Stimulated activated naive CD8-positive, alpha-beta T cell treated with anti-CD3 and anti-CD28 coated beads, Interleukin-15, amount 100 ng/mL, for 72 hours (primary cell): ENCODE results near the gene COQ8B.
A peak's percentile ranks its signal among the peaks of the same experiment; 100 is the strongest.
"Not testable (repeated sequence)": the region's sequence is repeated elsewhere in the genome, so short reads cannot be mapped to it uniquely, and the experiment has no call there.

Experiments used
- ATAC-seq: fragments of 150-1000 bp; cut with Tn5 transposase; 2 replicates; pipeline ENCODE4 v1.10.0; 2021; ENCODE audit warnings: mild to moderate bottlenecking, moderate library complexity
- DNase-seq, 2 donors: peaks; one replicate each; pipeline ENCODE4 v3.0.0; 2021 to 2022
- H3K27ac Mint-ChIP-seq, 2 donors: one replicate each; pipeline ENCODE4 v1.8.0; 2022; ENCODE audit warnings: mild to moderate bottlenecking in 2 of 2, mixed read lengths in 2 of 2, moderate library complexity in 2 of 2
- H3K27me3 Mint-ChIP-seq: one replicate; pipeline ENCODE4 v1.8.0; 2022; ENCODE audit warnings: mixed read lengths
- H3K4me1 Mint-ChIP-seq: one replicate; pipeline ENCODE4 v1.8.0; 2022; ENCODE audit warnings: mild to moderate bottlenecking, mixed read lengths
- H3K4me3 Mint-ChIP-seq, 2 donors: one replicate each; pipeline ENCODE4 v1.8.0; 2022; ENCODE audit warnings: mild to moderate bottlenecking in 2 of 2, mixed read lengths in 2 of 2, moderate library complexity in 1 of 2
- H3K9me3 Mint-ChIP-seq, 2 donors: one replicate each; pipeline ENCODE4 v1.8.0; 2022; ENCODE audit warnings: mixed read lengths in 2 of 2

COQ8B gene

GRCh38 chr19:40732304-40732703, 15.6 kb upstream of the COQ8B start:
- not testable (repeated sequence) for H3K27me3 Mint-ChIP-seq, H3K9me3 Mint-ChIP-seq, DNase-seq, H3K27ac Mint-ChIP-seq, H3K4me3 Mint-ChIP-seq, ATAC-seq, H3K4me1 Mint-ChIP-seq

GRCh38 chr19:40730065-40730464, 13.4 kb upstream of the COQ8B start:
- H3K4me1 Mint-ChIP-seq, DNase-seq, H3K27me3 Mint-ChIP-seq, H3K9me3 Mint-ChIP-seq, ATAC-seq, H3K27ac Mint-ChIP-seq, H3K4me3 Mint-ChIP-seq: not testable (repeated sequence)

GRCh38 chr19:40726279-40726678, 9.6 kb upstream of the COQ8B start:
- peaks cover 34% of the 10 kb centered on the region for H3K4me1 Mint-ChIP-seq
- peaks cover 0 to 6% of the 10 kb centered on the region in 2 donors for H3K9me3 Mint-ChIP-seq
- H3K27me3 Mint-ChIP-seq: no peaks in the 10 kb centered on the region
- ATAC-seq (no peak), DNase-seq (no peak)
- H3K27ac Mint-ChIP-seq: no peak overlapping the region
- H3K4me3 Mint-ChIP-seq: no peak overlapping the region

- Mint-ChIP-seq H3K4me1 (peaks cover 48% of the 10 kb centered on the region), H3K4me3 (peak overlapping the region in 1 of 2 donors; percentile 7)
- peak; percentile 97 for ATAC-seq
These were observed 8.2 kb upstream of the COQ8B start for GRCh38 chr19:40724855-40725254.

GRCh38 chr19:40724315-40724714, 7.6 kb upstream of the COQ8B start:
- peak overlapping the region in 1 of 2 donors; percentile 7 for H3K4me3 Mint-ChIP-seq
- H3K27ac Mint-ChIP-seq: peak overlapping the region in 1 of 2 donors; percentile 92

More at GRCh38 chr19:40724855-40725254, 8.2 kb upstream of the COQ8B start:
- no peak for DNase-seq
- peaks cover 0 to 6% of the 10 kb centered on the region in 2 donors for H3K9me3 Mint-ChIP-seq
- H3K27me3 Mint-ChIP-seq: no peaks in the 10 kb centered on the region
- H3K27ac Mint-ChIP-seq: peak overlapping the region; percentile 89 to 92

GRCh38 chr19:40723661-40724254, 7.1 kb upstream of the COQ8B start:
- no peak overlapping the region for H3K27ac Mint-ChIP-seq
- DNase-seq (no peak), ATAC-seq (no peak)
- peaks cover 0 to 6% of the 10 kb centered on the region in 2 donors for H3K9me3 Mint-ChIP-seq
- peak overlapping the region in 1 of 2 donors; percentile 1 for H3K4me3 Mint-ChIP-seq
- peaks cover 57% of the 10 kb centered on the region for H3K4me1 Mint-ChIP-seq
- no peaks in the 10 kb centered on the region for H3K27me3 Mint-ChIP-seq

More at GRCh38 chr19:40724315-40724714, 7.6 kb upstream of the COQ8B start:
- no peak for DNase-seq
- ATAC-seq: peak; percentile 75
- Mint-ChIP-seq H3K27me3 (no peaks in the 10 kb centered on the region), H3K4me1 (peaks cover 53% of the 10 kb centered on the region), H3K9me3 (peaks cover 0 to 6% of the 10 kb centered on the region in 2 donors)

- DNase-seq (no peak), ATAC-seq (no peak)
- no peaks in the 10 kb centered on the region for H3K27me3 Mint-ChIP-seq
- peaks cover 0 to 6% of the 10 kb centered on the region in 2 donors for H3K9me3 Mint-ChIP-seq
- no peak overlapping the region for H3K27ac Mint-ChIP-seq
- peaks cover 66% of the 10 kb centered on the region for H3K4me1 Mint-ChIP-seq
- H3K4me3 Mint-ChIP-seq: no peak overlapping the region
These were observed 5.4 kb upstream of the COQ8B start for GRCh38 chr19:40721936-40722661.

GRCh38 chr19:40721140-40721486, 4.4 kb upstream of the COQ8B start:
- Mint-ChIP-seq H3K4me1 (peaks cover 70% of the 10 kb centered on the region), H3K9me3 (peaks cover 0 to 6% of the 10 kb centered on the region in 2 donors), H3K27ac (peak overlapping the region in 1 of 2 donors; percentile 27), H3K4me3 (peak overlapping the region in 1 of 2 donors; percentile 96), H3K27me3 (no peaks in the 10 kb centered on the region)
- no peak for DNase-seq
- ATAC-seq: no peak

- H3K4me1 Mint-ChIP-seq: peaks cover 74% of the 10 kb centered on the region
- peak overlapping the region in 1 of 2 donors; percentile 27 for H3K27ac Mint-ChIP-seq
- H3K27me3 Mint-ChIP-seq: no peaks in the 10 kb centered on the region
These were observed 2.8 kb upstream of the COQ8B start for GRCh38 chr19:40719414-40719894.

GRCh38 chr19:40718774-40719391, 2.2 kb upstream of the COQ8B start:
- peaks cover 74% of the 10 kb centered on the region for H3K4me1 Mint-ChIP-seq
- H3K27me3 Mint-ChIP-seq: no peaks in the 10 kb centered on the region
- DNase-seq (no peak), ATAC-seq (no peak)
- peak overlapping the region; percentile 83 to 96 for H3K4me3 Mint-ChIP-seq
- H3K9me3 Mint-ChIP-seq: peaks cover 0 to 6% of the 10 kb centered on the region in 2 donors
- peak overlapping the region; percentile 69 to 84 for H3K27ac Mint-ChIP-seq

More at GRCh38 chr19:40719414-40719894, 2.8 kb upstream of the COQ8B start:
- DNase-seq: no peak
- H3K4me3 Mint-ChIP-seq: peak overlapping the region; percentile 50 to 96
- peaks cover 0 to 6% of the 10 kb centered on the region in 2 donors for H3K9me3 Mint-ChIP-seq
- no peak for ATAC-seq

GRCh38 chr19:40717880-40718773, 1.4 kb upstream of the COQ8B start:
- Mint-ChIP-seq H3K9me3 (peaks cover 0 to under 1% of the 10 kb centered on the region in 2 donors), H3K27me3 (no peaks in the 10 kb centered on the region), H3K4me1 (peaks cover 70% of the 10 kb centered on the region), H3K4me3 (peak overlapping the region; percentile 83 to 96), H3K27ac (peak overlapping the region; percentile 69 to 84)
- DNase-seq: no peak
- no peak for ATAC-seq

- Mint-ChIP-seq H3K27me3 (no peaks in the 10 kb centered on the region), H3K27ac (peak overlapping the region in 1 of 2 donors; percentile 55), H3K4me3 (peak overlapping the region; percentile 83 to 96), H3K9me3 (no peaks in the 10 kb centered on the region), H3K4me1 (peaks cover 68% of the 10 kb centered on the region)
- DNase-seq (no peak), ATAC-seq (no peak)
These were observed 716 bp upstream of the COQ8B start for GRCh38 chr19:40717325-40717879.

GRCh38 chr19:40716031-40716481, 630 bp downstream of the COQ8B start:
- peak; percentile 77 to 83 for DNase-seq
- Mint-ChIP-seq H3K4me1 (peaks cover 56% of the 10 kb centered on the region), H3K4me3 (peak overlapping the region; percentile 83 to 92), H3K27ac (peak overlapping the region; percentile 91 to 96), H3K9me3 (no peaks in the 10 kb centered on the region), H3K27me3 (no peaks in the 10 kb centered on the region)
- ATAC-seq: peak; percentile 47

GRCh38 chr19:40714441-40715299, 2.0 kb downstream of the COQ8B start:
- ATAC-seq (peak; percentile 76), DNase-seq (peak; percentile 91 to 94)
- Mint-ChIP-seq H3K9me3 (no peaks in the 10 kb centered on the region), H3K27ac (peak overlapping the region in 1 of 2 donors; percentile 96), H3K27me3 (no peaks in the 10 kb centered on the region), H3K4me1 (peaks cover 42% of the 10 kb centered on the region), H3K4me3 (peak overlapping the region; percentile 83 to 92)
